ENCODE measurements around the gene PTGES2. TPM values are rescaled to one million over a fixed set of nuclear protein-coding genes. Genes with fewer than 3 reads are reported as not detected.

The PTGES2 gene
- total and polyA plus RNA-seq, 2 of the 13 experiments (the other 11 are each of a cell fraction or from before 2014, with no cell fraction given), result 63.7 to 79.8 TPM

DNA sequence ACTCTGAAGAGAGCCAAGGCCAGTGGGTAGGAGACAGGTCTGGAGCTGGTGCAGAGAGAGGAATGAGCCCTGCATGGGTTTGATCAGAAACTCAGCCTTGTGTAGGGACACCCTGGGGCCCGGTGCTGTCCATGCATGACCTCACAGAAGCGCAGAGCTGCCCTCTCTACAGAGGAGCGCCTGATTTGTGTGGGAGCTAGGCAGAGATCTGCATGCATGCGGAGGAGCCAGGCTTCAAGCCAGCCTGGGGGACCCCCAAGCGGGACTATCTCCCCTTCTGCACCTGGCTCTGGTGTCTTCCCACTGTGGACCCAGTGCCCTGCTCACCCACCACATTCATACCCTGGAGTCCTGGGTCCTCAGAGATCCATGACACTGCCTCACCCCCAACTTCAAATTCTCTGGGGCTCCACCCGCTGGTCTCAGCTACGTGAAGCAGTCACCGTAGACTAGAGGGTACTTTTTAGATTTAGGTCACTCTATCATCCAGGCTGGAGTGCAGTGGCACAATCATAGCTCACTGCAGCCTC is 19.1 kb upstream of the PTGES2 start:
- no peak overlapping the region for H3K4me3 ChIP-seq (replicated peaks in 1 of 3; ENCODE audit: insufficient read depth in 1 of 3, low read depth in 2 of 3, low read length in 3 of 3)
- peaks cover 3 to 33% of the 10 kb centered on the region in 2 experiments; a peak in 4 of 5 replicates for H3K27me3 ChIP-seq (ENCODE audit: control insufficient read depth in 1 of 2, insufficient read depth in 2 of 2, low read length in 2 of 2)
- no peaks in the 10 kb centered on the region for H4K20me1 ChIP-seq (ENCODE audit: insufficient read depth, low read length)
- intact Hi-C loops (cut with micrococcal nuclease; ENCODE audit: unreplicated experiment) (no loop called here), in situ Hi-C loops (cut with HindIII; ENCODE audit: extremely low pct_ligation_motif_present, low pct_unique_long_range_greater_than_20kb) (no loop called here)
- no peak overlapping the region for H3K4me2 ChIP-seq (ENCODE audit: low read depth, low read length)
- no peaks in the 10 kb centered on the region for H3K79me2 ChIP-seq (ENCODE audit: insufficient read depth, low read length)
- H3K36me3 ChIP-seq (replicated peaks in 1 of 2; ENCODE audit: control insufficient read depth in 1 of 2, insufficient read depth in 2 of 2, low read length in 2 of 2), result no peaks in the 10 kb centered on the region
- POLR2A ChIA-PET, result interaction anchor here (3.1 kb wide), 1 partner anchor 13 kb away, joined by 16 read pairs; the partner anchor contains the start of gene BBLN
- 38% methylated on average over 4 of the region's 8 CpGs for WGBS (ENCODE audit: low lambda C conversion rate)
- CTCF ChIA-PET (ENCODE audit: low intra/inter-chr PET ratio, low total read pairs), result no interaction called here
- H3K27ac ChIP-seq (ENCODE audit: extremely low read length, insufficient read depth, low read length), result no peak overlapping the region
- H2AFZ ChIP-seq (ENCODE audit: low read length), result no peak overlapping the region
- no TSS peak for BruUV-seq (replicated peaks)
- H3K4me1 ChIP-seq (ENCODE audit: insufficient read depth, low read length), result peaks cover 70% of the 10 kb centered on the region
- FAIRE-seq, result no peak
- no peak for DNase-seq (ENCODE audit: low spot score)
- no peak overlapping the region for H3K9ac ChIP-seq (ENCODE audit: insufficient read depth, low read depth, low read length)
- no peaks in the 10 kb centered on the region for H3K9me3 ChIP-seq (ENCODE audit: low read length)
- ATAC-seq, result no peak
- TF ChIP-seq, protein P1, sequence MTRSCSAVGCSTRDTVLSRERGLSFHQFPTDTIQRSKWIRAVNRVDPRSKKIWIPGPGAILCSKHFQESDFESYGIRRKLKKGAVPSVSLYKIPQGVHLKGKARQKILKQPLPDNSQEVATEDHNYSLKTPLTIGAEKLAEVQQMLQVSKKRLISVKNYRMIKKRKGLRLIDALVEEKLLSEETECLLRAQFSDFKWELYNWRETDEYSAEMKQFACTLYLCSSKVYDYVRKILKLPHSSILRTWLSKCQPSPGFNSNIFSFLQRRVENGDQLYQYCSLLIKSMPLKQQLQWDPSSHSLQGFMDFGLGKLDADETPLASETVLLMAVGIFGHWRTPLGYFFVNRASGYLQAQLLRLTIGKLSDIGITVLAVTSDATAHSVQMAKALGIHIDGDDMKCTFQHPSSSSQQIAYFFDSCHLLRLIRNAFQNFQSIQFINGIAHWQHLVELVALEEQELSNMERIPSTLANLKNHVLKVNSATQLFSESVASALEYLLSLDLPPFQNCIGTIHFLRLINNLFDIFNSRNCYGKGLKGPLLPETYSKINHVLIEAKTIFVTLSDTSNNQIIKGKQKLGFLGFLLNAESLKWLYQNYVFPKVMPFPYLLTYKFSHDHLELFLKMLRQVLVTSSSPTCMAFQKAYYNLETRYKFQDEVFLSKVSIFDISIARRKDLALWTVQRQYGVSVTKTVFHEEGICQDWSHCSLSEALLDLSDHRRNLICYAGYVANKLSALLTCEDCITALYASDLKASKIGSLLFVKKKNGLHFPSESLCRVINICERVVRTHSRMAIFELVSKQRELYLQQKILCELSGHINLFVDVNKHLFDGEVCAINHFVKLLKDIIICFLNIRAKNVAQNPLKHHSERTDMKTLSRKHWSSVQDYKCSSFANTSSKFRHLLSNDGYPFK (CRISPR knock-in tag; IDR thresholded peaks at IDR 0.05; ENCODE audit: borderline replicate concordance), result no peak
- TF ChIP-seq GLI4 (CRISPR knock-in tag; IDR thresholded peaks at IDR 0.05; ENCODE audit: borderline replicate concordance), result no peak
- no peak for TF ChIP-seq ZNF713 (CRISPR knock-in tag; IDR thresholded peaks at IDR 0.05)
- TF ChIP-seq ZSCAN31 (CRISPR knock-in tag; IDR thresholded peaks at IDR 0.05; ENCODE audit: low read depth), result no peak
- no peak for TF ChIP-seq SMARCE1 (IDR thresholded peaks at IDR 0.05; ENCODE audit: borderline replicate concordance)
- TF ChIP-seq, protein P2, sequence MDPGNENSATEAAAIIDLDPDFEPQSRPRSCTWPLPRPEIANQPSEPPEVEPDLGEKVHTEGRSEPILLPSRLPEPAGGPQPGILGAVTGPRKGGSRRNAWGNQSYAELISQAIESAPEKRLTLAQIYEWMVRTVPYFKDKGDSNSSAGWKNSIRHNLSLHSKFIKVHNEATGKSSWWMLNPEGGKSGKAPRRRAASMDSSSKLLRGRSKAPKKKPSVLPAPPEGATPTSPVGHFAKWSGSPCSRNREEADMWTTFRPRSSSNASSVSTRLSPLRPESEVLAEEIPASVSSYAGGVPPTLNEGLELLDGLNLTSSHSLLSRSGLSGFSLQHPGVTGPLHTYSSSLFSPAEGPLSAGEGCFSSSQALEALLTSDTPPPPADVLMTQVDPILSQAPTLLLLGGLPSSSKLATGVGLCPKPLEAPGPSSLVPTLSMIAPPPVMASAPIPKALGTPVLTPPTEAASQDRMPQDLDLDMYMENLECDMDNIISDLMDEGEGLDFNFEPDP (CRISPR knock-in tag; conservative IDR thresholded peaks at IDR 0.05), result no peak
- no peak for TF ChIP-seq ZNF784 (CRISPR knock-in tag; IDR thresholded peaks at IDR 0.05; ENCODE audit: borderline replicate concordance)
- TF ChIP-seq DPF2 (CRISPR knock-in tag; IDR thresholded peaks at IDR 0.05; ENCODE audit: borderline replicate concordance, low read depth), result no peak
- no peak for TF ChIP-seq ZNF770 (CRISPR knock-in tag; IDR thresholded peaks at IDR 0.05)
- no peak for TF ChIP-seq ZBTB7B (CRISPR knock-in tag; IDR thresholded peaks at IDR 0.05)
- no peak for TF ChIP-seq NR2F6 (IDR thresholded peaks at IDR 0.05)
- TF ChIP-seq NR2F6 (CRISPR knock-in tag; IDR thresholded peaks at IDR 0.05), result no peak
- no peak for TF ChIP-seq FOXP4 (CRISPR knock-in tag; IDR thresholded peaks at IDR 0.05)
- no peak for TF ChIP-seq ZNF260 (CRISPR knock-in tag; IDR thresholded peaks at IDR 0.05; ENCODE audit: borderline replicate concordance, low read depth)
- no peak for TF ChIP-seq EP300 (IDR thresholded peaks at IDR 0.05; ENCODE audit: low read depth in 2 of 2, low read length in 2 of 2)
- TF ChIP-seq EP300 (CRISPR knock-in tag; IDR thresholded peaks at IDR 0.05; ENCODE audit: borderline replicate concordance), result no peak
